DMS79 (cell line): ENCODE results near the gene STRIT1.
"Not testable (repeated sequence)": the region's sequence is repeated elsewhere in the genome, so short reads cannot be mapped to it uniquely, and the experiment has no call there.

Source experiments
- DNase-seq: peaks from one replicate; lab custom pipeline; 2025; lab: John Stamatoyannopoulos, UW

The STRIT1 gene

DNA sequence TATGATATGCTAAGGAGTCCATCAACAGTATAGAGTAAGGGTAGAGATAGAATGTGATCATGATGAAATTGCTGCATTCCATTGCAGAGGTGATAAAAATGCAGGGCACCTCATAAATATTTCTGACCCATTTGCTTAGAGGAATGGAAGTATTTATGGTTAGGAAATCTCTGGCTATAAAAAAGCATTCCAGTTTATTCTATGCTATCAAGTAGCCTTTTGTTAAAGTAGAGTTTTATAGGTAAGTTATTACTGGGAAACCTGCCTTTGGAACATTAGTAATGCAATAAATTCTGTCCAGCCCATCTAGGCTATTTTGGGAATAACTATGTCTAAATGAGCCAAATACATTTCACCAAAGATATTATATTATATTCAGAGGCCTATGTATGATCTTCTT is 19.8 kb upstream of the STRIT1 start:
- no peak for DNase-seq

GRCh38 chr3:155312781-155313180 is 19.3 kb upstream of the STRIT1 start:
- DNase-seq: no peak

GRCh38 chr3:155309581-155309980 is 16.1 kb upstream of the STRIT1 start:
- no peak for DNase-seq

DNA sequence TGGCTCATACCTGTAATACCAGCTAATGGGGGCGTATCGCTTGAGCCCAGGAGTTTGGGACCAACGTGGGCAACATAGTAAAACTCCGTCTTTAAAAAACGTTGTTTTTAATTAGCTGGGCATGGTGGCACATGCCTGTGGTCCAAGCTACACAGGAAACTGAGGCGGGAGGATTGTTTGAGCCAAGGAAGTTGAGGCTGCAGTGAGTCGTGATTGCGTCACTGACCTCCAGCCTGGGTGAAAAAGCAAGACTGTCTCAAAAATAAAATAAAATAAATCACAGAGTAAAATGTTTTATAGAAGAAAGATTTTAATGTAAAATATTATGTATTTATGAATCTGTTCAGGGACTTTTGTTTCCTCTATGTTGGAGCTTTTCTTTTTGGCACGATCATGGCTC is 15.3 kb upstream of the STRIT1 start:
- no peak for DNase-seq

DNA sequence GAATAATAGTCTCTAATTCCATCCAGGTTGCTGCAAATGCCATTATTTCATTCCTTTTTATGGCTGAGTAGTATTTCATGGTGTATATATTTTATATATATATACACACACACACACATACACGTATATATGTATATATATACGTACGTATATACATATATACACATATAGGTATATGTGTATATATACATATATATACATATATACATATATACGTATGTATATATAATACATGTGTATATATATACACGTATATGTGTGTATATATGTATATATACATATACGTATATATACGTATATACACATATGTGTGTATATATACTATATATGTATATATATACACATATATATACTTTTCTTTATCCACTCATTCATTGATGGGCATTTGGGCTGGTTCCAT is 13.7 kb upstream of the STRIT1 start:
- DNase-seq: no peak

- no peak for DNase-seq
Measured at GRCh38 chr3:155304394-155304793, 10.9 kb upstream of the STRIT1 start.

GRCh38 chr3:155303540-155304097 is 10.1 kb upstream of the STRIT1 start:
- no peak for DNase-seq

DNA sequence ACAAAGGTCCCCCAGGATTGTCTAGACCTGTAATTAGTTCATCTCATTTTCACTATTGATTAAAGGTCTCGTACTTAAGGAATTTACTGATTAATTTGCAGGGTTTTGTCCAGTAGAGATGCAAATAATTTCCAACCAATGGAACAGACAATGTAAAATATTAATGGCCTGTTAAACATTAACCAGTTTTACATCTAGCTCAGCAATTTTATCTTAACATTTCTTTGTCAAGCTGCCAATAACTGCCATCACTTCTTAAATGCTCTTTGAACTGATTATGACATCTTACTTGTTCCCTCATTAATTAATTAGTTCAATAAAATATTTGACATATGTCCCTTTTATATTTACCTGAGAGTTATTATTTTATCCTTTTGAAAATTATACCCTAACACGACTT is 9.4 kb upstream of the STRIT1 start:
- no peak for DNase-seq

DNA sequence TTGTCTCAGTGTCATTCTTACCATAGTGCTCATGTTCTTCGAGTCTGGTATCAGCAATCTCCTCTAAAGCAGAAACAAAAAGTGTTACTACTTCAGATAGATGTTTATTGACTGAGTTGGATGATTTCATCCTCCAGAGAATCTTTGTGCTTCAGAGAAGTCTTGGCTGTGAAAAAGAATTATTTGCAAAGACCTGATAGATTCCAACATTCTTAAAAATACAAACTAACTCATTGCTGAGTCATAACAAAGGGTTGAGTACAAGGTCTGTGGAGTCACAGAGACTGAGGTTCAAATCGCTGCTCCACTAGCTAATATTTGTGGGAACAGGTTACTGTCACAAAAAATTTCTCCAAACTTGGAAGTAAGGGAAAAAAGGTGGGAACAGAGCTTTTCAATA is 9.0 kb upstream of the STRIT1 start:
- DNase-seq: no peak

DNA sequence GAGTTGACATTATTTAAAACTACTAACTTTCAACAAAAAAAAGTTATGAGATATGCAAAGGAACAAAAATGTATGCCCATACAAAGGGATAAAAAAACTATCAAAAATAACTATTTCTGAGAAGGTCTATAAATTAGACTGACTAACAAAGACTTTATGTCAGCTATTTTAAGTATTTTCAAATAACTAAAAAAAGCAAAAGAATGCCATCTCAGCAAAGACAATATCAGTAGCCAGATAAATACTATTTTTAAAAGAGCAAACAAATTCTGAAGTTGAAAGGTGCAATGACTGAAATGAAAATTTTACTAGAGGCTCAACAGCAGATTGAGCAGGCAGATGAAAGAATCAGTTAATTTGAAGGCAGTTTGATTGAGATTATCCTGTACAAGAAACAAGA is 3.6 kb upstream of the STRIT1 start:
- DNase-seq: no peak

DNA sequence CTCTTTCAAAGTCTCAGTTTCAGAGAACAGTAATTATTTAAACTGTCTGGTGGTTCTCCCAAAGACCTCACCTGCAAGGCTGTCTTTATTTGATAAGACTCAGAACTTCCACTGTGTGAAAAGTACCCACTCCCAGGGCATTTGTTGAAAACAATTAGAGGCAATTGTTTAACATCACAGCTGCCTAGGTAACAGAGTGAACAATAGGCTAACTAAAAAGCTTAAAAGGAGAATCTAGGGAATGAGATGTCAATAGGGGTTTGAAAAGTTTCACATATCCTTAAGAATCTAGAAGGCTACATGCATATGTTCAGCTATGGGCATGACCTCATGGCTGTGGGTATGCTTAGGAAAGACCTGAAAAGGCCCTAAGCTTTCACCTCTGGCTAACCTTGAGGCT is 2.9 kb upstream of the STRIT1 start:
- no peak for DNase-seq

DNA sequence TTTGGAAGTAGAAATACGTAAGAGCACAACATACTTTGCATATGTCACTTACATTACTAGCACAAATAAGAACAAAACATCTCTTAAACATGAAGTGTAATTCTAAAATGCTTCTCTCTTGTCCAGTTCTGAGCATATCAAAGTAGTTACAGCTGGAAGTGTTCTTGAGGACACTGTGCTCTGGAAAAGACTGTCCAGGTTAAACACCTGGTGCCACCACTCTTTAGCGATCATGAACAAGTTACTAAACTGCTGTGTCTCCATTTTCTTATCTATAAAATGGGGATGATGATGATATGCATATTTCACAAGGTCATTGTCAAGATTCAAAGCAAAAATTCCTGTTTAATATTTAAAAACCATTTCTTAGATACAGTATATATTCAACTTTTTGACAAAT is 790 bp downstream of the STRIT1 start:
- DNase-seq: no peak

DNA sequence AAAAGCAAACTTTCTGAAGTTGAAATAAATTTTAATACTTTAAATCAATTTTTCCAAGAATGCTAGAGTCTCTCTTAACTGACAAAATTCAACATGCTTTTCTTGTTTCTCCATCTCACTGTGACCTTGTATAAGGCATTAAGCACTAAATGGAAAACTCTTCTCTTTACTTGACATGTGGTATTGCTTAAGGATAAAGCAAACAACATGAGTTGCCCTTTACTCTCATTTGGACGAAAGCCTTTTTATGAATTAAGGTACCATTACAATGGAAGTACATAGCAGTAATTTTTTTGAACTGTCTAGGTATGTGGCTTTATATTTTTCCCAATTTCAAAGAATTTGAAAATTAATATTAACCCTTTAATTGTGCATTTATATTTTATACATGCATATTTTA is 1.4 kb downstream of the STRIT1 start:
- no peak for DNase-seq

DNA sequence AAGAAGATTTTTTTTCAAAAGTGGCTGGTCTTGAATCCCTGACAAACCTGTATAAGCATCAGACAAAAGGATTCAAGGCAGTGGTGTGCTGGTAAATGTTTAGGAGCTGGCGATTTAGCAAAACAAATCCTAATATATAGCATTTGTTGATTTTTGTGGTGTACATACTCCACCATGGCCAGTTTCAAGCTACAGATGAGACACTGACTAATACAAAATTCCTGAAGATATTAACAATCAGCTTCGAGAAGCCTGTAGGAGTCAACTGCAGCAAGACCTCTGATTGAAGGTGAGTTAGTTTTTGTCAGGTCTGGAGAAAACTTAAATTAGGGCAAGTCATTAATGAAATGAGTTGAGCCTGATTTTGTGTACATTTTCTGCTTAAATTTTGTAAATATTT is 6.7 kb downstream of the STRIT1 start:
- DNase-seq: no peak

DNA sequence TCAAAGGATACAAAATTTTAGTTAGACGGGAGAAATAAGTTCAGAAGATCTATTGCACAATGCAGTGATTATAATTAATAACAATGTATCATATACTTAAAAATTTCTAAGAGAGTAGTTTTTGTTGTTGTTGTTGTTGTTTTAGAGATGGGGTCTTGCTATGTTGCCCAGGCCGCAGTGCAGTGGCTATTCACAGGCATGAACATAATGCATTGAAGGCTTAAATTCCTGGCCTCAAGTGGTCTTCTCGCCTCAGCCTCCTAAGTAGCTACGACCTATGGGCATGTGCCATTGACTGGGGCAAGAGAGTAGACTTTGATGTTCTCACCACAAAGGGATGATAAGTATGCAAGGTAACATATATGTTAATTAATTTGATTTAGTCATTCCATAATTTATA is 7.5 kb downstream of the STRIT1 start:
- no peak for DNase-seq

- DNase-seq: no peak
Measured at GRCh38 chr3:155283092-155284056, 10.1 kb downstream of the STRIT1 start.

- no peak for DNase-seq
Measured at GRCh38 chr3:155282385-155283091, 10.9 kb downstream of the STRIT1 start.

DNA sequence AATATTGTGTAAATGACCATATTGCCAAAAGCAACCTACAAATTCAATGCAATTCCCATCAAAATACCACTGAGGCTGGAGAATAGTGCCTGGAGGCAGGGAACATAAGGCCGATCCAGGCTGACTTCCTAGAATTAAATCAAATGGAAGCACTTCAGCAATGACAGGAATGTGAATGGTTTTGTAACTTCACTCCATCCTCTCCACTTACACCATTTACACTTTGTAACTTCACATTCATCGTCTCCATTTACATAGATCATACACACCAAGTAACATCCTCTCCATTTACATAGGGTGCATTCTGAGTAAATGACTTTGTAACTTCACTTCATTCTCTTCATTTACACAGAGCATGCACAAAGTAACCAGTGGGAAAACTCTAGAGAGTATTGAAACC is 11.6 kb downstream of the STRIT1 start:
- no peak for DNase-seq

- DNase-seq: not testable (repeated sequence)
Measured at GRCh38 chr3:155276089-155276488, 17.4 kb downstream of the STRIT1 start.

DNA sequence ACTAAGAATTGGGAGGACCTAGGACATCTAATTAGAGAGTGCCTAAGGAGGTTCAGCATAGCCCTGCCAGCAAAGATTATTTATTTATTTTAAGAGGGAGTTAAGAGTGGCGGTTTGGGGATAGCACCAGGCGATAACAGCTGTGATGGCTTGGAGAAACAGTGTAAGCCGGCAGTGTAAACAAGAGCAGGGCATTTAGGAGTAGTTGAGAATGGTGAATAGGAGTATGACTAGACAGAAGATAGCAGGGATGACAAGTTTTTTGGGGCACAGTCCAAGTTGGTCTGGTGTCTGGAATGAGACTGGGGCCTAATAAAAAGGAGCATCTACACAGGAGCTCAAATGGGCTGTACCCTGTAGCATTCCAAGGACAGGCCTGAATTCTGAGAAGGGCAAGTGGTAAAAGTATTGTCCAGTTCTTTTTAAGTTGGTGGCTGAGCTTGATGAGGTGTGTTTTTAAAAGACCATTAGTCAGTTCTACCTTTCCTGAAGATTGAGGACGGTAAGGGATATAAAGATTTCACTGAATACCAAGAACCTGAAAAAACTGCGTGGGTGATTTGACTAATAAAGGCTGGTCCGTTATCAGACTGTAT is 18.2 kb downstream of the STRIT1 start:
- not testable (repeated sequence) for DNase-seq

GRCh38 chr3:155274435-155274834 is 19.0 kb downstream of the STRIT1 start:
- DNase-seq: not testable (repeated sequence)

GRCh38 chr3:155271343-155271613 is 22.2 kb downstream of the STRIT1 start:
- DNase-seq: no peak
